NT2/D1 (cell line): ENCODE results near the gene CITED4.

ENCODE experiments used
- SUZ12 ChIP-seq: IDR thresholded peaks from 2 replicates; pipeline ENCODE4 v1.6.1; 2011; ENCODE audit not compliant: insufficient read length, insufficient read depth; ENCODE audit errors: extremely low read depth
- YY1 ChIP-seq: IDR thresholded peaks from 2 replicates; pipeline ENCODE4 v1.6.1; 2011; ENCODE audit not compliant: insufficient read length, insufficient read depth
- ZNF274 ChIP-seq: IDR thresholded peaks from 2 replicates; pipeline ENCODE4 v1.6.1; 2011; ENCODE audit warnings: mild to moderate bottlenecking, low read depth, low read length

DNA sequence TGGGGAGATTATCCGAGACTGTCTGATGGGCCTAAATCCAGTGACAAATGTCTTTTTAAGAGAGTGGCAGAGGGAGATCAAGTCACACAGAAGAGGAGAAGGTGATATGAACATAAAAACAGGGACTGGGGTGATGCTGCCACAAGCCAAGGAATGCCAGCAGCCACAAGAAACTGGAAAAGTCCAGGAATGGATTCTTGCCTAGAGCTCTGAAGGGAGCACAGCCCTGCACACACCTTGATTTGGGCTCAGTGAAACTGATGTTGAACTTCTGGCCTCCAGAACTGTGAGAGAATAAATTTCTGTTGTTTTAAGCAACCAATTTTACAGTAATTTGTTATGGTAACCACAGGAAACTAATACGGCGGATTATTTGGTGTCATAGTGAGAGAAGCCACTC lies 19.5 kb downstream of the CITED4 start:
- TF ChIP-seq SUZ12: no peak
- no peak for TF ChIP-seq YY1
- no peak for TF ChIP-seq ZNF274
